GM18499 (cell line): ENCODE results near the gene F7.

Experiments used
- ATAC-seq: cut with Tn5 transposase; IDR thresholded peaks from one replicate; pipeline ENCODE4 v1.9.1; 2021; ENCODE audit warnings: moderate number of reproducible peaks; ENCODE audit not compliant: insufficient read depth, unreplicated experiment

The F7 gene

GRCh38 chr13:113116206-113116800 lies 10.7 kb downstream of the F7 start:
- no peak for ATAC-seq

- no peak for ATAC-seq
Measured at GRCh38 chr13:113116871-113117271, 11.3 kb downstream of the F7 start.

- no peak for ATAC-seq
Measured at GRCh38 chr13:113117335-113117872, 11.8 kb downstream of the F7 start.

- ATAC-seq = no peak
Measured at GRCh38 chr13:113117911-113118260, 12.3 kb downstream of the F7 start.

GRCh38 chr13:113118261-113119021 lies 12.8 kb downstream of the F7 start:
- ATAC-seq = no peak

GRCh38 chr13:113119166-113119821 lies 13.7 kb downstream of the F7 start:
- ATAC-seq = no peak

GRCh38 chr13:113119822-113120189 lies 14.2 kb downstream of the F7 start:
- ATAC-seq = no peak

- ATAC-seq = no peak
Measured at GRCh38 chr13:113120300-113121182, 14.9 kb downstream of the F7 start.

- ATAC-seq = no peak
Measured at GRCh38 chr13:113121183-113121927, 15.8 kb downstream of the F7 start.

- no peak for ATAC-seq
Measured at GRCh38 chr13:113121928-113122471, 16.4 kb downstream of the F7 start.

GRCh38 chr13:113122550-113123225 lies 17.1 kb downstream of the F7 start, which contains the start of gene F10:
Gene F10 (plus strand): TSS chr13:113122799. CDS start chr13:113122856, 57 bp downstream.
- no peak for ATAC-seq

GRCh38 chr13:113123226-113124201 lies 17.9 kb downstream of the F7 start:
- no peak for ATAC-seq

GRCh38 chr13:113124211-113124970 lies 18.8 kb downstream of the F7 start:
- no peak for ATAC-seq

- ATAC-seq = no peak
Measured at GRCh38 chr13:113125506-113126264, 20.1 kb downstream of the F7 start.

GRCh38 chr13:113126265-113127150 lies 20.9 kb downstream of the F7 start:
- no peak for ATAC-seq
